Neuron (in vitro differentiated cells): ENCODE data around the gene VPS4B.

Experiments
- H2AFZ ChIP-seq: one replicate; pipeline ENCODE4 v1.6.1; 2013; ENCODE audit warnings: low read depth, mild to moderate bottlenecking, inconsistent platforms, low read length, moderate library complexity
- H3K27me3 ChIP-seq: one replicate; pipeline ENCODE4 v1.6.1; 2013; ENCODE audit warnings: low read length; ENCODE audit not compliant: insufficient read depth
- H3K36me3 ChIP-seq: one replicate; pipeline ENCODE4 v1.6.1; 2013; ENCODE audit warnings: low read length; ENCODE audit not compliant: insufficient read depth
- H3K4me1 ChIP-seq: one replicate; pipeline ENCODE4 v1.6.1; 2013; ENCODE audit warnings: low read length; ENCODE audit not compliant: insufficient read depth
- H3K4me3 ChIP-seq: 2 replicates; pipeline ENCODE4 v1.5.1; 2013; ENCODE audit warnings: mild to moderate bottlenecking, low read length, moderate library complexity
- H3K9me3 ChIP-seq: one replicate; pipeline ENCODE4 v1.6.1; 2013; ENCODE audit warnings: low read length

The VPS4B gene

DNA sequence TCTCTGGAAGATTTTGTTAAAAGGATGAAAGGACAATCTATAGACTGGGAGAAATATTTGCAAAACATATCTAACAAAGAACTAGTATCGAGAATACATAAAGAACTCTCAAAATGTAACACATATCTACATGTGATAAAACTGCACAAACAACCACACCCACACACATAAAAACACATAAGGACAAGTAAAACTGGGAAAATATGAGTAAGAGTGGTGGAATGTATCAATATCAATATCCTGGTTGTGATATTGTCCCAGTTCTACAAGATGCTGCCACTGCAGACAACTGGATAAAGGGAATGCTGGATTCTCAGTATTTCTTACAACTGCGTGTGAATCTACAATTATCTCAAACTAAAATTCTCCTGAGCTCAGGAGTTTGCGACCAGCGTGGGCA is 9.3 kb downstream of the VPS4B start:
- Histone ChIP-seq H3K27me3 (no peaks in the 10 kb centered on the region), H3K4me1 (no peaks in the 10 kb centered on the region), H2AFZ (no peak overlapping the region), H3K4me3 (no peak overlapping the region), H3K9me3 (peaks cover 6% of the 10 kb centered on the region), H3K36me3 (peaks cover 83% of the 10 kb centered on the region)

DNA sequence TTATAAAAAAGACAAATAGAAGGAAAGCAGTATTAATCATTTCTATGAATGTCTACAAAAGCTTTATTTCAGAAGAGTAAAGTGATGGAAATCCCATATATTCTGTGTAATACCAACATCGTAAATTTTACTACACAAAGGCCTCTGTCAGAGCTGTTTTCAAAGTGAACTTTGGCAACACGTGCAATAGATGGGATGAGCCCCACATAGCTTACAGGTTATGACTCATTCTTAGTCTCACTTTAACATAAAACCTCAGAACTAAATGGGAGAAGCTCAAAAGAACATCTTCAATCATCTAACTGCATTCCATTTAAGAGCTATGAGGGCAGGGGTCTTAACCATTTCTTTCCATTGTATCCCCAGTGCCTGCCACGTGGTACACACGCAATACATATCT is 11.5 kb downstream of the VPS4B start:
- Histone ChIP-seq H3K27me3 (no peaks in the 10 kb centered on the region), H3K4me3 (no peak overlapping the region), H3K4me1 (no peaks in the 10 kb centered on the region), H3K9me3 (peaks cover under 1% of the 10 kb centered on the region), H3K36me3 (peaks cover 74% of the 10 kb centered on the region), H2AFZ (no peak overlapping the region)

DNA sequence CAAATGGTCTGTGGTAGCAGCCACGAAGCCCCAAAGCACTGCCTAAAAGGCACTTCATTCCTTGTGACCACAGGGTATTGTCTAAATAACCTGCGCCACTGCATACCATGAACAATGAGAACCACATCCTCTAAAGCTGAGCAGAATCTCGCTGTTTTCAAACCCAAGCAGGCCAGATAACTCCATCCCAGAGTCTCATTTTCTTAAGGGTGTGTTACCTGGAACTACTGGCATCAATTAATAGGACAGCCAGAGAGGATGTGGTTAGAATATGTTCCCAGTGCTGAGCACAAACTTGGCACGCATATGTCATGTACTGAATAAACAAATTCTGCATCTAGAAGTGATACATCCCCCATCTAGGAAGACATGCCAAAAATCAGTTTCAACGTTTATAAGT is 13.0 kb downstream of the VPS4B start:
- H3K9me3 ChIP-seq = no peaks in the 10 kb centered on the region
- no peak overlapping the region for H3K4me3 ChIP-seq
- no peak overlapping the region for H2AFZ ChIP-seq
- peaks cover 65% of the 10 kb centered on the region for H3K36me3 ChIP-seq
- no peaks in the 10 kb centered on the region for H3K27me3 ChIP-seq
- H3K4me1 ChIP-seq = no peaks in the 10 kb centered on the region

DNA sequence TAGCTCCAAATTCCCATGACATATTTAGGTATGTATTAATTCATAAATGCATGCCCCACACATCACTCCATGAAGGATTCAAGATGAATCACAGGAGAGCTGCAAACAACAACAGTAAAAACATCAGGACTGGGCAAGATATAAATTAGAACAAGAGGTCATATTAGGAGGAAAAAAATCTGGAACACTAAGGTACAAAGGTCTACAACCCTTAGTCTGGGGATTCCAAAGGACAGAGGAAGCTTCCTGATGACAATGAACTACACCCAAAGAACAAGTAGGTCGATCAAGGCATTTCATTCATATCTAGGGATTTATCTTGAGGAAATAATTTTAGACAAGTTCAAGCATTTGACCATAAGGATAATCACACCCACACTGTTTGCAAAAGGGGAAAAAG is 14.5 kb downstream of the VPS4B start:
- no peaks in the 10 kb centered on the region for H3K9me3 ChIP-seq
- H3K4me3 ChIP-seq = no peak overlapping the region
- H3K27me3 ChIP-seq = no peaks in the 10 kb centered on the region
- no peak overlapping the region for H2AFZ ChIP-seq
- no peaks in the 10 kb centered on the region for H3K4me1 ChIP-seq
- H3K36me3 ChIP-seq = peaks cover 72% of the 10 kb centered on the region

DNA sequence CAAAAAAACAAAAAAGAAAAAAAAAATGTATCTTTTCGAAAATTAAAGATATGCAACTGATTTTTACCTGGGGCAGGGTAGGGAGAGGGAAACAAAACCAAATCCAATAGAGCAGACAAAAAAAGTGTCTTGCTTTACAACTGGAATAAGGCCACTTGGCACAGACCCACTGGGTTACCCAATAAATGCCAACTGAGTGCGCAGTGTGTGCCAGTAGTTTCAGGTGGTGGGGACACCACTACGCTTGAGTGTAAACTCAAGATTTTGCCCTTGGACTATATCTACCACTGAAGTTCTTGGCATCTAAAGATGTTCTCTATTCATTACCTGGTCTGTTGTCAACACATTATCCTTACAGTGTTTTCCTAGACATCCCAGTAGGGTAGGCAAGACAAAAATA is 16.3 kb downstream of the VPS4B start:
- Histone ChIP-seq H3K9me3 (no peaks in the 10 kb centered on the region), H2AFZ (no peak overlapping the region), H3K4me3 (no peak overlapping the region), H3K4me1 (no peaks in the 10 kb centered on the region), H3K27me3 (no peaks in the 10 kb centered on the region), H3K36me3 (peaks cover 75% of the 10 kb centered on the region)

DNA sequence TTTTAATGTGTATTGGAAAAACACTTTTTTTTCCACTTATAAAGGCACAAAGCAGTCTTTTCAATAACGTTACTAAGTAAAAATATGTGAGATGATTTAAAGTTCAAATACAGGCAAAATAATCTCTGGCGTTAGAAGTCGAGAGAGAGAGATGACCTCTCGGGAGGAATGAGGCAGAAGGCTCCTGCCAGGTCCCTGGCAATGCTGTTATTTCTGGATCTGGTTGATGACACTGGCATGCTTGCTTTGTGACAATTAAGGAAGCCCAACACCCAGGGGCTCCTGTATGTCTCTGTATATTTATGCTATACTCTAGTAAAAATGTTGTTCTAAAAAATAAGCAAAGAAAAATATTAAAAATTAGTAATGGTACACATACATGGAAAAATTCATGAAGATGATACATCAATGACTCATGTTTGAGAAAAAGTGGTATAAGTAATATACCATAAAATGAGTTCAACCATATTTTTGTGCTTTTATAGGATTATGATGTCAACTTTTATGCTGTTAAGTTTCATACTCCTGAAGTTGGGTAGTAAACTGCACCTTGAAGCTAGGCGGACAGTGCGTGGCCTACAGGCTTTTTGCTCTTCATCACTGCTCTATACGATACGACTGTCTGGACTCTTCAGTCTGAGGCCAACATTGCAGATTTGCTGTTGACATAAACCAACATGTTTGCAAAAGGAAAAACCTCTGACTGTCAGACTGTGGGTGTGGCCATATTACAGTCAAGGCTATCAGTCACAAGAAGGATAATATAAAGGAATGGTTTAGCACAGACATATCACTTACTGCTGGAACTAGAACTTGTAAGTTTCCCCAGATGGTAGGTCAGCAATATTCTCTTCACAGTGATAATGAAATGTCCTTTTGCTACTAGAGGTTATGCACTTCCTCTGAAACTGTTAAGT is 19.8 kb downstream of the VPS4B start:
- Histone ChIP-seq H3K27me3 (no peaks in the 10 kb centered on the region), H3K9me3 (no peaks in the 10 kb centered on the region), H3K4me3 (no peak overlapping the region), H3K4me1 (no peaks in the 10 kb centered on the region), H3K36me3 (peaks cover 73% of the 10 kb centered on the region), H2AFZ (no peak overlapping the region)

DNA sequence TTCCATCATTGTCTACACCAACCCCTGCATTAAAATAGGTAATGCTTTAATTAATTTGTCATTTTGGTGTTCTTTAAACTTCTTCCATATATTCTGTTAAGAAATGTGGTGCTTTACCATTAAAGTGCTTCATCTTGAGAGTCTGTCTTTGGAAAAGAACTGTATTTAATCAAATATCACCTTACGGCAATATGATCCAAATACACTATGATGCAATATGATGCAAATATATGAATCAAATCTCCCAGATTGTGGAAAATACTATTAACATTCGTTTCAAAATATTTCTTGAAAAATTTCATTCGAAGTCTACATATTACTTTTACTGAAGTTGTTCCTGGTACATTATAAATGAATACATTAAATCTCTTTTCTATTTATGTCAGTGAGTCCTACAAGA is 23.0 kb downstream of the VPS4B start:
- H3K36me3 ChIP-seq = peaks cover 88% of the 10 kb centered on the region

DNA sequence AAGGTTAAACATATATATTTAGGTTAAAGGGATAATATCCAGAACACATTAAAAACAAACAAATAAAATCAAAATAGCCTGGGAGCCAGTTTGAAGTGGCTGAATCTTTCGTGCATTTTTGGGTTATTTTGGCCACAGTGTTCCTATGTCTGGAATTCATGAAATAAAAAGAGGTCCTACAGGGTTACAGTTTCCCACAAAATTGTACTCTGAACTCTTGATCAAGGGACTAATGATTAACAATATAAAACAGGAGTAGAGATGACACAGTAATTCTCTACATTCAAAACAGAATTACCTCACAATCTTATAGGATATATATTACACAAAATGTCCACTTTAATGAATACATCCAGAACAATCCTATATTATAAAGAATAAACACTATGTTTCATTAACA is 24.9 kb downstream of the VPS4B start:
- Histone ChIP-seq H2AFZ (no peak overlapping the region), H3K9me3 (no peaks in the 10 kb centered on the region), H3K27me3 (no peaks in the 10 kb centered on the region), H3K4me3 (no peak overlapping the region), H3K4me1 (no peaks in the 10 kb centered on the region), H3K36me3 (peaks cover 85% of the 10 kb centered on the region)

More for the DNA sequence above, 23.0 kb downstream of the VPS4B start:
- H3K27me3 ChIP-seq = no peaks in the 10 kb centered on the region
- no peaks in the 10 kb centered on the region for H3K4me1 ChIP-seq
- H3K9me3 ChIP-seq = no peaks in the 10 kb centered on the region
- H3K4me3 ChIP-seq = no peak overlapping the region
- no peak overlapping the region for H2AFZ ChIP-seq

DNA sequence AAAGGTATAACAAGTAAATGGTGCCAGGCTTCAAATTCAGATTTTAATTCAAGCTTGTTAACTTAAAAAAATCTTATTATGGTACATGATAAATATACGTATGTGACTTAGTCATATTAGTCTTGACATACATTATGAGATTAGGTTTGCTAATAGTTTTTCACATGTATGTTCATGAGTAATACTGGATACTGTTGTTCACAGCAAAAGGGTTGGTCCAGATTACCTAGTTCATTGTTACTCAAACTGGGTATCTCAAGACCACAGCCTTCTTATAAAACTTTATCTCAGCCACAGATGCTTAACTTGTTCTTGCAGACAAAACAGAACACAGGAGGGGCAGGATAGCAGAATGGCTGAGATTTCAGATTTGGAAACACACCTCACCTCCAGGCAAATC is 26.8 kb downstream of the VPS4B start:
- no peaks in the 10 kb centered on the region for H3K9me3 ChIP-seq
- H2AFZ ChIP-seq = no peak overlapping the region
- no peaks in the 10 kb centered on the region for H3K27me3 ChIP-seq
- H3K4me3 ChIP-seq = no peak overlapping the region
- H3K4me1 ChIP-seq = no peaks in the 10 kb centered on the region
- H3K36me3 ChIP-seq = peaks cover 83% of the 10 kb centered on the region

DNA sequence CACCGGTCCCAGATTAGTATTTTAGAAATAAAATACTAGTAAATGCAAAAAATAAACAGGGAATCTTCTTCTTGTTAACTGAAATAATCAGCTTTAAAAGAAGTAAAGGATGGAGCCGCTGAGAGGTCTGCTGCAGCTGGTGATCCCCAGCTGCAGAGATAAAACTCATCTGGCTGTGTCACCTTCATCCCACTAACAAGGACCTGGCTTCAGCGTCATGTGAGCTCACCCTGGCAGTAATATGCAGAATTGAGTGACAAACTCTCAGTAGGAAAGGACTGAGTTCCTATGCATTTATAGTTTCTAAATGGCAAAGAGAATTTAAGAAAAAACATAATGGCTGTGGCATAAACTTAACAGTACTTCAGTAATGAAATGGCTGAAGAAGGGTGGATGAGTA is 27.3 kb downstream of the VPS4B start:
- Histone ChIP-seq H3K9me3 (no peaks in the 10 kb centered on the region), H3K4me3 (no peak overlapping the region), H2AFZ (no peak overlapping the region), H3K36me3 (peaks cover 82% of the 10 kb centered on the region), H3K4me1 (no peaks in the 10 kb centered on the region), H3K27me3 (no peaks in the 10 kb centered on the region)

DNA sequence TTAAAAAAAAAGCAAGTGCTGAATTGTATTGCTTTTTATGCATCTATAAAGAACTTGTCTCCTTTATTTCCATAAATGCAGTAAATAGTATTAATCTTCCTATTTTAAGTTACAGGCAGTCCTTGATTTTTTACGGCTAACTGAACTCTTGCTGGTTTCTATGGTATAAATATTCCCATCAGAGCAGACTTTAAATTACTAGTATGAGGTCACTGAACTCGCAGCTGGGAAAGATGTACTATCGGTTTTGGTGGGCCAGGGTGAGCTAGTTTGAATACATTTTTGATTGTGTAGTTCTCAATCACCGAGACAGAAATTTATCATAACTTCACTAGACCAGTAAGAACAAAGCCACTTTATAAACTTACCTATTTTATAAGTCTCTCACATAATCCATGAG is 34.4 kb downstream of the VPS4B start:
- Histone ChIP-seq H3K36me3 (peaks cover 29% of the 10 kb centered on the region), H3K27me3 (no peaks in the 10 kb centered on the region), H3K9me3 (peaks cover 2% of the 10 kb centered on the region), H2AFZ (no peak overlapping the region), H3K4me1 (no peaks in the 10 kb centered on the region), H3K4me3 (no peak overlapping the region)

DNA sequence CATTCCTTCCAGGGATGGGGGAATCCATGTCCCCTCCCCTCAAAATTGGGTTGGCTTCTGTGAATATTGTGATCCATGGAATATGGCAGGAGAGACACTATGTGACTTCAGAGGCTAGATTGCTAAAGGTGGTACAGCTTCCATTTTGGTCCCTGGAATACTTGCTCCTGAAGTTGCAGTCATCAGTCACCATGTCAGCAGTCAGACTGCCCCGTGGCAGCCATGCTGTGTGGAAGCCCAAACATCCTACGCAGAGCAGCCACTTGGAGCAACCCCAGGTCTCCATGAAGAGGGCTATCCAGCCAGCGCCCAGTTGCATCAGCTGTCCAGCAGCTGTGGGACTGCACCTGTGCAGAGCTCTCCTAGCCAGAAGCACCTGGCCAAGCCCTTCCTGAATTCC is 39.4 kb downstream of the VPS4B start:
- Histone ChIP-seq H3K4me1 (no peaks in the 10 kb centered on the region), H3K9me3 (peaks cover 2% of the 10 kb centered on the region), H3K27me3 (no peaks in the 10 kb centered on the region), H2AFZ (no peak overlapping the region), H3K4me3 (no peak overlapping the region), H3K36me3 (no peaks in the 10 kb centered on the region)

DNA sequence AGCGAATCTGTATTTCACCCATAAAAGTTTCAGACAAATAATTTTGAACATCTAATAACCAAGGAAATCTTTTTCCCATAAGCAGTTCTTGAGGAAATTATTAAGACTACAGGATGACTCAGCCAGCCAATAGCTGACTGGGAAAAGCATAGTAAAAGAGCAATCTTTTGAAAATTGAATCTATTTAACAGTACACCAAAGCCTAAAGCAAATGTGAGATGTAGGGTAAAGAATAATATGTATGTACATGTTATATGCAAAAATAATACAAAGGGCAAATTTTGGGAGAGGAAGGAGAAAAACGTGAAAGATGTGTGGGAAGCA is 42.7 kb downstream of the VPS4B start:
- no peaks in the 10 kb centered on the region for H3K27me3 ChIP-seq
- H3K4me3 ChIP-seq = no peak overlapping the region
- H3K4me1 ChIP-seq = no peaks in the 10 kb centered on the region
- H2AFZ ChIP-seq = no peak overlapping the region
- H3K36me3 ChIP-seq = no peaks in the 10 kb centered on the region
- peaks cover 6% of the 10 kb centered on the region for H3K9me3 ChIP-seq
